GM19468 (cell line): Measurements from ENCODE around the gene SGSH.
"Not testable (repeated sequence)": the region's sequence is repeated elsewhere in the genome, so short reads cannot be mapped to it uniquely, and the experiment has no call there.

Source experiments
- ATAC-seq: cut with Tn5 transposase; IDR thresholded peaks from one replicate; pipeline ENCODE4 v1.9.1; 2021; ENCODE audit warnings: mild to moderate bottlenecking, moderate library complexity, moderate number of reproducible peaks; ENCODE audit not compliant: unreplicated experiment; ENCODE audit errors: extremely low read depth

SGSH gene

DNA sequence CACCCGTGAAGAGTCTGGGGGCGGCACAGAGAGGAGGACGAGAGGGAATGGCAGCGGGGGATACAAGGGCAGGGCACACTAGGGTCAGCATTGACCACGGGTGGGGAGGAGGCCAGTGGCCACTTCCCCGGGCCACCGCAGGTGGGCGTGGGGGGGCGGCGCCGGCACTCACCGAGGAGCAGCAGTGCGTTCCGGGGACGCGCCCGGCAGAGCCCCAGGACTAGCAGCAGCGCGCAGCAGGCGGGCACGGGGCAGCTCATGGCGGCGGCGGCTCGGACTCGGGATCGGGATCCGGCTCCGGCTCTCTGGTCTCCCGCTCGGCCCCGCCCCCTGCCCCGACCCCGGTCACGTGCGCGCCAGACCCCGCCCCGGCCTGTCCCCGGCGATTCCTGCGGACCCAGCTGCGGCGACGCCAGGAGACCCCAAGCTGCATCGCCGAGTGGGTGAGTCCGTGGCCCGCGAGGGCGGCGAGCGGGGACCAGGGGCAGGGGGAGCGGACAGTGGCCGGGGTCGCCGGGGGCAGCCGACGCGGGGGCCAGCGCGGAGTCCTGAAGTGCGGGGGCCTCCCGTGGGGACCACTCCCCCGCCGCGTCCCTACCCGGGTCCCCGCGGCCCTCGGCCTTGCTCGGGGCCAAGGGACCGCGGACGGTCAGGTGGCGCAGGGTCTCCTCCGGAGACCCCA lies at the start of gene SGSH, which contains the start of gene SLC26A11:
TSS of gene SGSH (minus strand) at position 280 of the 682 bp plus-strand sequence. CDS start at position 260, 20 bp downstream.
TSS of gene SLC26A11 (plus strand) at position 374 of the 682 bp plus-strand sequence. CDS start 1,134 bp downstream, outside the sequence.
- no peak for ATAC-seq

DNA sequence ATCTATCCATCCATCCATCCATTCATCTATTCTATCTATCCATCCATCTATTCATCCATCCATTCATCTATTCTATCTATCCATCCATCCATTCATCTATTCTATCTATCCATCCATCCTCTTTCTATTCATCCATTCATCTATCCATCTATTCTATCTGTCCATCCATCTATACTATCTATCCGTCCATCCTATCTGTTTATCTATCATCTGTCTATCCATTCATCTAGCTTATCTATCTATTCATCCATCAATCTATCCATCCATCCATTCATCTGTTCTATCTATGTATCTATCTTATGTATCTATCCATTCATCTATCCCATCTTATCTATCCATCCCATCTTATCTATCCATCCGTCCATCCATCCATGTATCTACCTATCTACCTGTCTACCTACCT lies 49.3 kb upstream of the SGSH start:
- no peak for ATAC-seq

DNA sequence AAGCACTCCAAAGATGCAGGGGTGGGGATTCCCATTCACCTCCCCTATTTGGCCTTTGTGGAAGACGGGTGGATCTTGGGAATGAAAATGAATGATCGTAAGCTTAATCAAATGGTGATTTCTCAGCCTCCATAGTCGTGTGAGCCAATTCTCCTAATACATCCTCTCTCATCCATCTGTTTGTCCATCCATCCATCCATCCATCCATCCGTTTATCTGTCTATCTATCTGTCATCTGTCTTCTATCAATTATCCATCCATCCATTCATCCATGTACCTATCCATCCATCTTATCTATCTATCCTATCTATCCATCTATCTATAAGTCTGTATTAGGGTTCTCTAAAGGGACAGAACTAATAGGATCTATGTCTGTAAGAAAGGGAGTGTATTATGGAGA lies 48.3 kb upstream of the SGSH start:
- no peak for ATAC-seq

DNA sequence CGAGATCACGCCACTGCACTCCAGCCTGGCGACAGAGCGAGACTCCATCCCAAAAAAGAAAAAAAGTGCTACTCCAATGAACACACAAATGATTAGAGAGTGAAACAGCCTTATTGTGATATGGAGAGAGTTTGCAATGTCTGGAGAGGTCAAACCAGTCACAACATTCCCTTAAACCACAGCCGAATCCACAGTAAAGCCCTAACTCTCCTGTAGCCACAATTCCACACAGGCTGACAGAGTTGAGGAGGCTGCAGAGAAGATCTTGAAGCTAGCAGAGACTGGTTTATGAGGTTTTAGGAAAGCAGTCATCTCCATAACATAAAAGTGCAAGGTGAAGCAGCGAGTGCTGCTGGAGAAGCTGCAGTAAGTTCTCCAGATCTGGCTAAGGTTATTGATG lies 47.3 kb upstream of the SGSH start:
- ATAC-seq: no peak

DNA sequence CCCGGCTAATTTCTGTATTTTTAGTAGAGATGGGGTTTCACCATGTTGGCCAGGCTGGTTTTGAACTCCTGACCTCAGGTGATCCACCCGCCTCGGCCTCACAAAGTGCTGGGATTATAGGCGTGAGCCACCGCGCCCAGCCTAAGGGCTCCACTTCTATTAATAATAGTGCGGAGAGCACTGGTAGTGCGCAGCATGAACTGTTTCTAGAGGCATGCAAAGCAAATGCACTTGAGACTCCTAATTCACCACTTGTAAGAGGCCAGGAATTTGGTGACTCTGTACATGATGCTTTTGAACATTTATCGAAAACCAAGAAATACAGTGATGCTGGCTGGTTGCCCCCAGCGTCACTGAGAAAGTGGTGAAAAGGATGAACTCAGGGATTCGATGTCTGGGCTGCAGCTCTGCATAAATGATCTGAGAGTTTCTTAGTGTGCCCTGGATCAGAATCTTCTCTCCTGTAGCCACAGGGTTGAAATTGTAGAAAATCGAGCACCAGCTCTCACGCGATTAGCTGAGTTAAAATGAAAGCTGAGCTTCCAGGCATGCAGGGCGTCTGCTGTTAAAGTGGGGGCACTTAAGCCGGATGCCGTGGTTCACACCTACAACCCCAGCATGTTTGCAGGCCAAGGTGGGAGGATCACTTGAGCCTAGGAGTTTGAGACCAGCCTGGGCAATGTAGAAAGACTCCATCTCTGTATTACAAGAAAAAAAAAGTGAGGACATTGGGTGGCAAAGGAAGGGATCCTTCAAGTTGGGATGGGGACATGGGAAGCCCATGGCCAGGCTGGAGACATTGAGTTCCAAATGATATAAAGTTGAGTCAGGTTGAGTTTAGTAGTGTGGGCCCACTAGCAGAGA lies 45.3 kb upstream of the SGSH start:
- no peak for ATAC-seq

DNA sequence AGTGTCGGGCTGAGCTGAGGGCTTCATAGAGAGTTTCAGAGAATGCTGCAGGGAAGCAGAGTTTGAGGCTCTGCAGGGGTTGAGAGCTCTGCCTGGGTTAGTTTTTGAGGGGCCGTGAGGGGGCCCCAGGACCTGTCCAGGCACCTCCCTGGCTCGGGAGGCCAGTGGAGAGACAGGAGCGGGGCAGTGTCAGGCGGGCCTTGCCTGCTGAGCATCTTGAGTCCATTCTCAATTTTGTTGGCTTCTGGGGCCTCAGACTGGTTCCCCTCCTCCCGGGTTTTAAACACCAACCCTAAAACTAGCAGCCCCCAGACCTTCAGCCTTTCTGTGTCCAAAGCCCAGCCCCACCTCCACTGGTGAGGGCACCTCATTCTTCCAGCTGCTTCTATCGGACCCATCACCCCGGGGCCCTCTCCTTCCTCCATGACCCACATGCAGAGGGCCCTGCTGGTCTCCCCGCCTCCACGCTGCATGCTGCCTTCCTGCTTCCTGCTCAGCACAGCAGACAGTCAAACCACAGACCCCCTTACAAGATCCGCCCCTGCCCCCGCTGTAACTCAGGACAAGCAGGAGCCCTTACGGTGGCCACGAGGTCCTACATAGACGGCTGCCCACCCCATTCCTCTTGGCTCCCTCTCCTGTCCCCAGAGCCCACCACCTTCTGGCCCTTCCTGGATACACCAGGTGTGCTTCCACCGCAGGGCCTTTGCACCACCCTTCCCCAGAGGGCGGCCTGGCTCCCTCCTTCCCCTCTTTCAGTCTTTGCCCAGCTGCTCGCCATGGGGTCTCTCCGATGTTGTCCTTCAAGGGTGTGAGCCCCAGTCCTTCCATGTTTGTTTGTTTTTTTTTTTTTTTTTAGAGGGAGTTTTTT lies 44.3 kb upstream of the SGSH start:
- no peak for ATAC-seq

DNA sequence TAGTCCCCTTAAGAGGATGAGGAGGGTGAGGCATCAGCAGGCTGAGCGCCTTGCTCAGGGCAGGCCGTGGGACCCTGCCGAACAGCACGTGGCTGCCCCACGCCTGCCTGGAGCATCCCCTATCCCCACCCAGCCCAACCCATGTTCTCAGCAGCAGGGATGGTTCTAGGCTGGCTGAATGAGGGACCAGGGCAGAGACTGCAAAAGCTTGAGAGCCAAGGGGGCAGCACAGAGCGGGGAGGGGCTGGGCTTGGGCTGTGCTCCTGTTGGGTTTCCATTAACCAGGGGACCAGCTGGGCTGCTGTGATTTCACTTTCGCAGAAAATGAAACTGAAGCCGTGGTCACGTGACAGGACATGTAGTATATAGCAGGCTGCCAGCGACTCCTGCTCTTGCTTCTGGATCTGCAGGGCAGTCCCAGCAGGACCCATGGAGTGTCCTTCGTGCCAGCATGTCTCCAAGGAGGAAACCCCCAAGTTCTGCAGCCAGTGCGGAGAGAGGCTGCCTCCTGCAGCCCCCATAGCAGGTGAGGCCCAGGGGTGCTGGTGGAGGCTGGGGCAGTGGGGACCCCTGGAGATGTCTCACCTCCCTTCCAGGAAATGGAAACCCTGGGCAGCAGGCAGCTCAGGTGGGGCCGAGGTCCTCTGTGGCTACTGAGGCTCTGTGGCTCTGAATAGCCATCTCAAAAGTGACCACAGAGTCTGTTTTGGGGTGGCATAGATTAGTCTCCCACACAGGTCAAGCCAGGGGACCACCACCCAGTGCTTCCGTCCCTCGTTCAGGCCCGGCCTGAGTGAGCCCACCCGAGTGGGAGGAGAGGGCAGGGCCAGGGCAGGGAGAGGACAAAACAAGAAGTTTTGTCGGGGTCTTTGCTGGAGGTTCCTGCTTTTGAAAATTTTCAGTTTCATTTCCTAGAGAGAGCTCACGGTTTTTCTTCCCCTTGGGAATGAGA lies 43.4 kb upstream of the SGSH start:
- ATAC-seq: peak; percentile 21

DNA sequence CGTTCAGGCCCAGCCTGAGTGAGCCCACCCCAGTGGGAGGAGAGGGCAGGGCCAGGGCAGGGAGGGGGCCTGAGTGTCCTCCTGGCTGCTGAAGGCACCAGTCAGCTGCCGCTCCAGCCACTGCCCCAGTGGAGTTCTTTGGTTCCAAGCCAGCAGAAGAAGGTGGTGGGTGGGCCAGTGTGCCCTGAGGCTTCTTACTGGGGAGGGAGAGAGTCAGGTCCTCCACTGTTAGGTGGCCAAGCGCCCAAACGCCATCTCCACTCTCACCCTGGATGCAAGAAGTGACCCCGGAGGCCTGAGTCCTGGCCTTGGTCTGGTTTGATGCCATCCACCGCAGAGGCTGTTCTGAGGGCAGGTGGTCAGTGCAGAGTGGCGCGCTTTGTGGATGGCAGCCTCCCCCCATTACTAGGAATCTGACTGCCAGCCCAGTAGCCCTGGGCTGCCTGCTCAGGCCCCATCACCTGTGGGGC lies 42.7 kb upstream of the SGSH start:
- no peak for ATAC-seq

DNA sequence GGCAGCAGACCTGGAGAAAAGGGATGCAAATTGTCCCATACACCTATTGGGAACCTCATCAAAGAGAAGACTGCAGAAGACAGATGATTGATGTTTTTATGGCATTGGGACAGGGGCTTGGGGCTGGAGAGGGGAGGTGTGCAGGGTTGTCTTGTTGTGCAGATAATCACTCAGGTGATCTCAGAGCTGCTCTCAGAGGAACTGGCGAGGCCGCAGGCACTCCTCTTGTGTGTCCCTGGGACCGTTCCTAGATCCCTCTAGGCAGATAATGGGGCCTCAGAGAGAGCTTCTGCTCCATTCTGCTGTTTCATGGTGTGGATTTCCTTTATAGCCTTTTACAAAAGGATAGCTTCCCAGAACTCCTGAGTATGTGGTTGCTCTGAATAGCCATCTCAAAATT lies 42.2 kb upstream of the SGSH start:
- no peak for ATAC-seq

DNA sequence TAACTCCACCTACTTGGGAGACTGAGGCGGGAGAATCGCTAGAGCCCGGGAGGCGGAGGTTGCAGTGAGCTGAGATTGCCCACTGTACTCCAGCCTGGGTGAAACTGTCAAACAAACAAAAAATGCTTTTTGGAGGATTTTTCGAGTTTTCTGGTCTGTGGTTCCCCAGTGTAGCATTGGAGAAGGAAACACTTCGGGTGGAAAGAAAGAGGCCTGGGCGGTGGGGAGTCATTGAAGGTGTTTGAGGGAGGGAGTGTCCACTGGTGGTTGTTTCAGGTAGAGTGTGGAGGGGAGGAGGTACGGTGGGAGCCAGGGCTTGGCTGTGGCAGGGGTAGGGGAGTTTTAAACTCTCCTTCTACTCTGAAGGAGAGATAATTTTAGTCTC lies 41.8 kb upstream of the SGSH start:
- no peak for ATAC-seq

DNA sequence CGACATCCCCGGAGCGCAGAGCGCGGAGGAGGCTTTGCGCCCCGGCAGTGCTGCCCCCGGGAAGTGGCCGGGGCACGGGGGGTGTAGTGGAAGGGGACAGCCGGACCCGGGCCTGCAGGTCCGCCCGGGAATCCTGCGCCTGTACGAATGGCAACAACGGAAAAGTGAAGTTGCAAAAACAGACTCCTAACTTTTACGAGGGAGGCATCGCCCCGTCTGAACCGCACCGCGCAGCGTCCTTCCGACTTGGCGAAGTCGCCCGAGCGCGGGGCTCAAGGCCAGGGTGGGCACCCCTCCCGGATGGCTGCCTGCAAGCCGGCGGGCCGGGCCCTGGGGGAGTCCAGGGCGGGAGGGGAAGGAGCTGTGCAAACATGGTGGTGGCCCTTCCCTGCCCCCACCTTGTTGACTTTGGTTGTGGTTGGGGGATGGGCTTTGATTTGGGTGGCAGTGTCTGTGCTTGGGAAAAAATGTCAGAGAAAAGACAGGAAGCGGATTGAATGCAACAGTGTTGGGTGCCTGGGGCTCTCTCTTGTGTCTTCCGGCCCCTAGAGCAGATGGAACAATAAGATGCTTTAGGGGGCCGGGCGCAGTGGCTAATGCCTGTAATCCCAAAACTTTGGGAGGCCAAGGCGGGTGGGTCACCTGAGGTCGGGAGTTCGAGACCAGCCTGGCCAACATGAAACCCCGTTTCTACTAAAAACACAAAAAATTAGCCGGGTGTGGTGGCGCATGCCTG lies 41.2 kb upstream of the SGSH start:
- no peak for ATAC-seq

DNA sequence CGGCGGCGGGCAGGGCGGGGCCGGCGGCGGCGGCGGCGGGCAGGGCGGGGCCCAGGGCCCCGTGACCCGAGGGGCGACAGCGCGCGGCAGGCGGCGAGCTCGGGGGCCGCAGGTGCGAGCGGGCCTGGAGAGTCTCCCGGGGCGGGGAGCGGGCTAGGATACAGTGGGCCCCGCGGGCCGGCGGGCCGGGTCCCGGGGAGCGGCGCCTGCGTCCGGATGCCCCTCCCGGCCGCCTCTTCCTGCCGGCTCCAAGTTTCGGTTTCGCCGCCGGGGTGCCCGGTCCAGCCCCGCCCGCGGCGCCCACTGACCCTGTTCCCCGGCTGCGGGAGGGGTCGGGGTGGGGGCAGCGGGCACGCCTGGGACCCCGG lies 40.6 kb upstream of the SGSH start, which contains the start of gene RNF213:
TSS of gene RNF213 (plus strand) at position 62 of the 368 bp plus-strand sequence. CDS start 2,830 bp downstream, outside the sequence.
- no peak for ATAC-seq

DNA sequence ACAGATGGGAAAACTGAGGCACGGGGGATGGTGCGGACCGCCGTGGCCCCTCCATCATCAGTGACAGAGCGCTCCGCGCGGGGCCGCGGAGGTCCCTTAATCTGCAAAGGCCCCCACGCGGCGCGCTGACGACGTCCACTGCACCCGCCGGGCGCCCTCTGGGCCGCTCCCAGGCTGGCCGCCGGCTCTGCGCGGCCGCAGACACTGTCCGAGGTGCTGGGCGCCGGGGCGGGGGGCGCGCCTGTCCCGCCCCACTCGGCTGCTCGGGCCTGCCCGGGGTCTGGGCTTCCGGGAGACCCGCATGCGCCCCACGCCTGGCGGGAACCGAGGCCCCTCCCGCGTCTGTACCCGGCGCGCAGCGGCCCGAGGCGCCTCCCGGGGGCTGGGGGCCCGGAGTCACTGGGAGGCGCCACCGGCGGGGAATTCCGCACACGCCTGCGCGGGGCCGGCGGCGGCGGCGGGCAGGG lies 40.0 kb upstream of the SGSH start:
- no peak for ATAC-seq

DNA sequence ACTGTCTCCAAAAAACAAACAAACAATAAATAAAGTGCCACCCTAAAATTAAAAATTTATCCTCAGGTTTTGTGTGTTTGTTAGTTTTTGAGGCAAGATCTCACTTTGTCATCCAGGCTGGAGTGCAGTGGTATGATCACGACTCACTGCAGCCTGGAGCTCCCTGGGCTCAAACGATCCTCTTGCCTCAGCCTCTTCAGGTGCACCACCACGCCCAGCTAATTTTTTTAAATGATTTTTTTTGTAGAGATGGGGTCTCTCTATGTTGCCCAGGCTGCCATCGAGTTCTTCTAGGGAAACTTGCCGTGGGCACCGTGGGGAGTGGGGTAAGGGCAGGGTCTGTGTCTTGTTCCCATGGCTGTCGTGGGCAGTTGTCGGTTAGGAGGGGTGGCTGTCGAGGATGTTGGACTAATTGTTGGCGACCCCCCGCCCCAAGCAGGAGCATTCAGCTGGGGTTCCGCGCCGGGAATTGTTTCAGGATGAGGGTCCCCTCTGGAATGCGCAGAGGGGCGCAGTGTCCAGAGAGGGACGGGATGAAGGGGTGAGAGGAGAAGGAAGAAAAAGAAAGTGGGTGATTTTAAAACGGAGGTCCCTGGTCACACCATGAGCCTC lies 39.4 kb upstream of the SGSH start:
- ATAC-seq: no peak

DNA sequence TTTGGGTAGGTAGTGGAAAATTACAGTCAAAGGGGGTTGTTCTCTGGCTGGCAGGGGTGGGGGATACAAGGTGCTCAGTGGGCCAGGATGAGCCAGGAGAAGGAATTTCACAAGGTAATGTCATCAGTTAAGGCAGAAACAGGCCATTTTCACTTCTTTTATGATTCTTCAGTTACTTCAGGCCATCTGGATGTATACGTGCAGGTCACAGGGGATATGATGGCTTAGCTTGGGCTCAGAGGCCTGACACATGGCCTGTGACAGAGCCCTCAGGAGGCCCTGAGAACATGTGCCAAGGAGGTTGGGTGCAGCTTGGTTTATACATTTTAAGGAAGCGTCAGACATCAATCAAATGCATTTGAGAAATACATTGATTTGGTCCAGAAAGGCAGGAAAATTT lies 38.2 kb upstream of the SGSH start:
- not testable (repeated sequence) for ATAC-seq

DNA sequence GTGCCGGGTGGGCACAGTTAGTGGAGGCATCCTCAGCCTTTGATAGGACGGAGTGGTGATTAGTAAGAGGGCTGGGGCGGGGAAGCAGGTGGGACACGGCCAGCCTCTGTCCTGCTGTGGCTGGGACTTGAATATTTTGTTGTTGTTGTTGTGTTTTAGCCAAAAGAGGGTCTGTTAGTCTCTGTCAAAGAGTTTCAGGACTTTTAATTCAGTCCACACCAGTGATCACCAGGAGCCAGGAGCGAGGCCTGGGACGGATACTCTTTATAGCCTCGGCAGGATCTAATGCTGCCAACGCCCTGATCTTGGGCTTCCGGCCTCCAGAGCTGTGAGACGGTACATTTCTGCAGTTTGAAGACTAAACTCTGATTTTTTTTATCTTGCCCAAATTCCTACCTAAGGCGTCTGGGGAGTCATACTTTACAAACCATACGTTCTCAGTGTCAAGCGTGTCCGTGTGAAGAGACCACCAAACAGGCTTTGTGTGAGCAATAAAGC lies 37.6 kb upstream of the SGSH start:
- ATAC-seq: no peak

DNA sequence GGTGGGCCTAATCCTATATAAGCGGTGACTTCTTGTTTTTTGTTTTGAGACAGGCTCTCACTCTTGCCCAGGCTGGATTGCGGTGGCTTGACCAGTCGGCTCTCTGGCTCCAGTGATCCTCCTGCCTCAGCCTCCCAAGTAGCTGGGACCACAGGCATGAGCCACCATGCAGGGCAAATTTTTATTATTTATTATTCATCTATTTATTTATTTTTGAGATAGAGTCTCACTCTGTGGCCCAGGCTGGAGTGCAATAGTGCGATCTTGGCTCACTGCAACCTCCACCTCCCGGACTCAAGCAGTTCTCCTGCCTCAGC lies 35.9 kb upstream of the SGSH start:
- no peak for ATAC-seq
